ENCODE results near the gene ALDH3B2. TPM values are rescaled to one million over a fixed set of nuclear protein-coding genes. Genes with fewer than 3 reads are reported as not detected.
A peak's percentile ranks its signal among the peaks of the same experiment; 100 is the strongest.

The ALDH3B2 gene
- total RNA-seq, 6 experiments from 2014 or later = not detected

GRCh38 chr11:67641338-67642172 is 32.9 kb downstream of the ALDH3B2 start:
- no peak for DNase-seq
- H3K4me3 ChIP-seq = no peak overlapping the region
- no peak overlapping the region for H3K27ac ChIP-seq
- no peak for TF ChIP-seq CTCF (IDR thresholded peaks at IDR 0.05)
- TF ChIP-seq POLR2A (IDR thresholded peaks at IDR 0.05) = no peak
- H3K4me1 ChIP-seq = peaks cover 0 to 4% (median 0%) of the 10 kb centered on the region in 4 donors
- H3K36me3 ChIP-seq = no peaks in the 10 kb centered on the region
- no peaks in the 10 kb centered on the region for H3K9me3 ChIP-seq
- no peaks in the 10 kb centered on the region for H3K27me3 ChIP-seq
- 60% methylated on average over 1 of the region's 28 CpGs for WGBS (ENCODE audit: insufficient coverage, low coverage, low lambda C conversion rate, missing lambda C conversion rate)
- intact Hi-C loops (cut with DNase I) = no loop called here
- ATAC-seq = no peak

- no peaks in the 10 kb centered on the region for H3K36me3 ChIP-seq
- DNase-seq = no peak
These were observed 33.6 kb downstream of the ALDH3B2 start for GRCh38 chr11:67640758-67641337.

GRCh38 chr11:67640021-67640757 is 34.2 kb downstream of the ALDH3B2 start:
- Histone ChIP-seq H3K4me3 (no peak overlapping the region), H3K27ac (no peak overlapping the region), H3K4me1 (peaks cover 0 to 4% (median 0%) of the 10 kb centered on the region in 4 donors), H3K36me3 (no peaks in the 10 kb centered on the region), H3K9me3 (no peaks in the 10 kb centered on the region), H3K27me3 (no peaks in the 10 kb centered on the region)
- TF ChIP-seq CTCF (IDR thresholded peaks at IDR 0.05) = peak; percentile 65 to 80 (median 72)
- TF ChIP-seq POLR2A (IDR thresholded peaks at IDR 0.05) = no peak
- intact Hi-C loops (cut with DNase I) = no loop called here
- DNase-seq (peak; percentile 78 to 90 (median 88)), ATAC-seq (peak; percentile 88 to 96 (median 90))
- 3% methylated on average over 6 of the region's 23 CpGs for WGBS (ENCODE audit: insufficient coverage, low coverage, low lambda C conversion rate, missing lambda C conversion rate)

More at GRCh38 chr11:67640758-67641337, 33.6 kb downstream of the ALDH3B2 start:
- peaks cover 0 to 4% (median 0%) of the 10 kb centered on the region in 4 donors for H3K4me1 ChIP-seq
- no peaks in the 10 kb centered on the region for H3K9me3 ChIP-seq
- TF ChIP-seq POLR2A (IDR thresholded peaks at IDR 0.05) (no peak), CTCF (IDR thresholded peaks at IDR 0.05) (no peak)
- intact Hi-C loops (cut with DNase I) = no loop called here
- no peak overlapping the region for H3K4me3 ChIP-seq
- WGBS (ENCODE audit: insufficient coverage, low coverage, low lambda C conversion rate, missing lambda C conversion rate) = 90% methylated on average over 2 of the region's 12 CpGs
- no peak overlapping the region for H3K27ac ChIP-seq
- no peaks in the 10 kb centered on the region for H3K27me3 ChIP-seq
- no peak for ATAC-seq

- Histone ChIP-seq H3K27me3 (no peaks in the 10 kb centered on the region), H3K36me3 (no peaks in the 10 kb centered on the region), H3K9me3 (no peaks in the 10 kb centered on the region), H3K27ac (no peak within 1 kb of the TSS), H3K4me1 (peaks cover 0 to 4% (median 0%) of the 10 kb centered on the region in 4 donors), H3K4me3 (no peak within 1 kb of the TSS)
- ATAC-seq = no peak
- intact Hi-C loops (cut with DNase I) = no loop called here
- TF ChIP-seq CTCF (IDR thresholded peaks at IDR 0.05) = no peak
- TF ChIP-seq POLR2A (IDR thresholded peaks at IDR 0.05) = no peak
- peak in 1 of 3 donors; percentile 17 for DNase-seq
- WGBS (ENCODE audit: insufficient coverage, low coverage, low lambda C conversion rate, missing lambda C conversion rate) = no CpG with 5 or more reads among the region's 18 CpGs
These were observed 35.0 kb downstream of the ALDH3B2 start, which contains the start of gene TBX10 for GRCh38 chr11:67639438-67639859. Gene TBX10 (minus strand): TSS chr11:67639763. CDS start chr11:67639472, 291 bp downstream.
